Measurements from ENCODE around the gene BRME1.

Gene BRME1

GRCh38 chr19:13870873-13871272 is 35.0 kb downstream of the BRME1 start:
- no peak for DNase-seq (ENCODE audit: extremely low read depth, low read depth)
- no peak for TF ChIP-seq CTCF (IDR thresholded peaks at IDR 0.05; ENCODE audit: low read depth, low read length, missing control alignments)
- no peak overlapping the region for H3K4me3 ChIP-seq (replicated peaks; ENCODE audit: low read depth, low read length)

- no peak for DNase-seq (ENCODE audit: extremely low read depth, low read depth)
- TF ChIP-seq CTCF (IDR thresholded peaks at IDR 0.05; ENCODE audit: low read depth, low read length, missing control alignments) = no peak
Observed at GRCh38 chr19:13869281-13869680, 36.6 kb downstream of the BRME1 start.

GRCh38 chr19:13868663-13869062 is 37.3 kb downstream of the BRME1 start:
- TF ChIP-seq CTCF (IDR thresholded peaks at IDR 0.05; ENCODE audit: low read depth, low read length, missing control alignments) = no peak
- no peak overlapping the region for H3K4me3 ChIP-seq (replicated peaks; ENCODE audit: low read depth, low read length)
- DNase-seq (ENCODE audit: extremely low read depth, low read depth) = no peak

More at GRCh38 chr19:13869281-13869680, 36.6 kb downstream of the BRME1 start:
- H3K4me3 ChIP-seq (replicated peaks; ENCODE audit: low read depth, low read length) = no peak overlapping the region

- TF ChIP-seq CTCF (IDR thresholded peaks at IDR 0.05; ENCODE audit: low read depth, low read length, missing control alignments) = no peak
- H3K4me3 ChIP-seq (replicated peaks; ENCODE audit: low read depth, low read length) = peak overlapping the region; percentile 41
- DNase-seq (ENCODE audit: extremely low read depth, low read depth) = no peak
Observed at GRCh38 chr19:13866463-13867046, 39.4 kb downstream of the BRME1 start.

- no peak for DNase-seq (ENCODE audit: extremely low read depth, low read depth)
Observed at GRCh38 chr19:13865571-13866462, 40.1 kb downstream of the BRME1 start.

More at GRCh38 chr19:13865571-13866462, 40.1 kb downstream of the BRME1 start:
- peak overlapping the region; percentile 41 for H3K4me3 ChIP-seq (replicated peaks; ENCODE audit: low read depth, low read length)
- TF ChIP-seq CTCF (IDR thresholded peaks at IDR 0.05; ENCODE audit: low read depth, low read length, missing control alignments) = no peak
